Activated CD4-positive, alpha-beta T cell treated with anti-CD3 and anti-CD28 coated beads for 48 hours (primary cell): ENCODE measurements around the gene ACACB.

Experiments used
- DNase-seq: peaks from one replicate; pipeline ENCODE4 v3.0.0-alpha.2; 2020

Gene ACACB

GRCh38 chr12:109115758-109116610, at the start of gene ACACB:
TSS of gene ACACB (plus strand) at chr12:109116587. CDS start at chr12:109139406, 22,819 bp downstream.
- no peak for DNase-seq

DNA sequence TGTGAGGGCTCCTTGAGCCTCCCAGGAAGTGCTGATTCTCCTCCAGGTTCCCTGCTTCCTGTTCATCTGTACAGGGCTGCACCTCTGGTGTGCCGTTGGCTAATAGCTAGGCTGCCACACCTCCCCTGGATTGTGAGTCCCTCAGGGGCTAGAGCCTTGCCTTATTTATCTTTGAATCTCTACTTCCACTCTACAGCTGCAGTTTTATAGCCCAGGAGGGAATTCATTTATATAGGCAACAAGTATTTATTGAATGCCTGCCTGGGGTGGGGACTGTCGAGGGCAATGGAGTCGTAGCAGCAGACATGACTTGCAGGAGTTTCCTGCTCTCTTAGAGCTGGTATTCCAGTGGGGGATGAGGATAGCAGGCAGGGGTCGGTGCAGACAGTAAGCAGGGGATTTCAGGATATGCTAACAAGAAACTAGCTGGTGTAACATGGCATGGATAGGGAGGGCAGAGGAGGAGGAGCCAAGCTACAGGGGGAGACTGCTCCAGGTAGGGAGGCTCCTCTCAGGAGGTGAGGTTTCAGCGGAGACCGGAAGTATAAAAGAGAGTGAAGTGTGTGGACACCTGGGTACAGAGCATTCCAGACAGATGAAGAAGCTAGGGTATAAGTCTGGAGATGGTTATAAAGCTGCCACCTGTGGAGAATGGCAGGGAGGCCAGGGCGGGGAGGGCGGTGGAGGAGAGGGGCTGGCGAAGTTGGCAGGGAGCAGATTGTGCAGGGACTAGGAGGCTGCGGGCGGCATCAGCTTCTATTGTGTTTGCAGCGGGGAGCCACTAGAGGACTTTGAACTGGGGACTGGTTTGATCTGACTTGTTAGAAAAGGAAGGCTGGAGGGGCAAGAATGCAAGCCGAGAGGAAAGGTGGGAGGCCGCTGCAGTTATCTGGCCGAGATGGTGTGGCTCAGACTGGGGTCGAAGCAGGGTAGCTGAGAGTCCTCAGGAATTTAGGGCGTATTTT, 46.8 kb upstream of the ACACB start:
- DNase-seq = no peak

- DNase-seq = no peak
Measured at GRCh38 chr12:109074866-109075265, 41.5 kb upstream of the ACACB start.

- DNase-seq = no peak
Measured at GRCh38 chr12:109082751-109083150, 33.6 kb upstream of the ACACB start.

GRCh38 chr12:109084425-109084824, 32.0 kb upstream of the ACACB start:
- no peak for DNase-seq

GRCh38 chr12:109085590-109085989, 30.8 kb upstream of the ACACB start:
- no peak for DNase-seq

- DNase-seq = no peak
Measured at GRCh38 chr12:109087250-109087649, 29.1 kb upstream of the ACACB start.

GRCh38 chr12:109088818-109089217, 27.6 kb upstream of the ACACB start:
- DNase-seq = no peak

DNA sequence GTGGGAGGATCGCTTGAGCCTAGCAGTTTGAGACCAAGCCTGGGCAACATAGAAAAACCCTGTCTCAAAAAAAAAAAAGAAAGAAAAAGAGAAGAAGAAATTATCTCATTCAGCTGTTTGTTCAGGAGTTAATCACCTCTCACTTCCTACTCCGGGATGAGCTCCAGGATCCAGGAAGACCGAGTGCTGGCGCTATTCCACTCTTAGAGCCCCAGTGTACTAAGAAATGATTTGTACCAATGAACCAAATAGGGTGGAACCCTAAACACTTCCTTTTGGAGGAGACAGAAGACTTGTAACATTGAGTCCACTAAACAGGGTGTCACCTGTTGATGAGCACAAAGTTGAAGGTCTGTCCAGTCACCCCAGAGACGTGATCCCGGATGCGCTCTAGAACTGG, 26.7 kb upstream of the ACACB start:
- DNase-seq = no peak

DNA sequence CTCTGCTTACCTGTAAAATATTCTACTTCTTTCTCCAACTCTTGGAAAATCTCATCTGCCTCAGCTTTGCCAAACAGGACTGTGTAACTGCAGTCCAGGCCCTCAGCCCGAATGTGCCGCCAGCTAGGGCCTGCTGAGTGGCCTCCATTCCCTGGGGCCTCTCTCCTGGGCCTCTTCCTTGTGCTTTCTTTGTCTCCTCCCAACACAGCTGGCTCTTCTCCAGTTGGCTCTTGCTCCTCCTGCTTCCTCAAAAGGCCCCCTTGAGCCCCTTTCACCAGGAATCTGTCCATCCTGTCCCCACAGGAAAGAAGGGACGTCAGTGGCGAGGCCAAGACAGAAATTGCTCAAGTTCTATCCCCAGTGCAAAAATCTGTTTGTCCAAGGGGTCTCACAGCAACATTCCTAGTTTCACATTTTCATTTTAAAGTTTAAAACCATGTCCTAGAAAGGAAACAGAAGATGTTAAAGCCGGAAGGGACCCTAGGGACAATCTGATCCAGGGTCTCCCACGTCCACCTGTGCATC, 23.8 kb upstream of the ACACB start:
- no peak for DNase-seq

- peak; percentile 97 for DNase-seq
Measured at GRCh38 chr12:109093022-109093918, 23.1 kb upstream of the ACACB start, which contains the start of gene ALKBH2. TSS of gene ALKBH2 (minus strand) at chr12:109093472. CDS start at chr12:109092786, 686 bp downstream.

GRCh38 chr12:109097140-109097434, 19.3 kb upstream of the ACACB start:
- DNase-seq = no peak

- peak; percentile 98 for DNase-seq
Measured at GRCh38 chr12:109097435-109098182, 18.8 kb upstream of the ACACB start, which contains the start of gene UNG. TSS of gene UNG (plus strand) at chr12:109097597. CDS start at chr12:109097680, 83 bp downstream.

- no peak for DNase-seq
Measured at GRCh38 chr12:109098183-109098604, 18.2 kb upstream of the ACACB start.

GRCh38 chr12:109098651-109099050, 17.7 kb upstream of the ACACB start:
- DNase-seq = no peak

- no peak for DNase-seq
Measured at GRCh38 chr12:109099431-109100020, 16.9 kb upstream of the ACACB start.

DNA sequence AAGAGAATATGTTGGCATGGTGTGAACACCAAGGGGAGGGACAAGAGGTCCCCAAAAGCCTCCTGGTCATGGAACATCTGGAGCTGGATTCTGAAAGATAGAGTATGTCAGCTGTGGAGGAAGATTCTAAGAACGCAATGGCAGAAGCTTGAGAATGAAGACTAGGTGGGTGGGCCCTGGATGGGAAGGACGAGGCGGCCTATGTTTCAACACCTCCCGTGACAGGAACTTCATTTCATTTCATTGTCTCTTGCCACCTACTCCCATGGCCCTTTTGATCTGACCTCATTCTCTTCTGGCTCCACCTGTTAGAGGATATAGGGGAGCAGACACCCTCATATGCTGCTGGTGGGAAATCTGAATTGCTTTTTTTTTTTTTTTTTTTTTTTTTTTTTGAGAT, 15.6 kb upstream of the ACACB start:
- no peak for DNase-seq

GRCh38 chr12:109102491-109102890, 13.9 kb upstream of the ACACB start:
- no peak for DNase-seq

DNA sequence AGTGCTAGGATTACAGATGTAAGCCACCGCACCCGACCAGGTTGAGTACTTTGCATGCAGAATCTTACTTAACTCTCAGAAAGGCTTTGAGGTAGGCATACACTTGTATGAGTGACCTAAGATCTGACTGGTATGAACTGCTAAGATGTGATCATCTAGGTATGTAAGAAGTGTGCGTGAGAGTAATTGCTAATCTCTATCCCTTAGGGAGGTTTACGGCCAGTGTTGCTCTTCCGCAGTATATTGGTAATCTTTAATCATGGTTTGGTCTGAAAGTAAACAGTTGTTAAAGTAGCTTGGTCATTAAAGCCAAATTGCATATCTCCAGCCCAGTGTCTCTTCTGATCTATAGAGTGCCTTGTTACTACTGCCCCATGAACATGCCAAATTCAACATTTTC, 11.2 kb upstream of the ACACB start:
- no peak for DNase-seq

GRCh38 chr12:109109746-109110350, 6.5 kb upstream of the ACACB start:
- DNase-seq = no peak
